ENCODE measurements around the gene DNAJC17. TPM values are rescaled to one million over a fixed set of nuclear protein-coding genes. Genes with fewer than 3 reads are reported as not detected.

DNAJC17 gene
- polyA plus RNA-seq, 3 donors = 15.7 to 31.6 (median 21.5) TPM

DNA sequence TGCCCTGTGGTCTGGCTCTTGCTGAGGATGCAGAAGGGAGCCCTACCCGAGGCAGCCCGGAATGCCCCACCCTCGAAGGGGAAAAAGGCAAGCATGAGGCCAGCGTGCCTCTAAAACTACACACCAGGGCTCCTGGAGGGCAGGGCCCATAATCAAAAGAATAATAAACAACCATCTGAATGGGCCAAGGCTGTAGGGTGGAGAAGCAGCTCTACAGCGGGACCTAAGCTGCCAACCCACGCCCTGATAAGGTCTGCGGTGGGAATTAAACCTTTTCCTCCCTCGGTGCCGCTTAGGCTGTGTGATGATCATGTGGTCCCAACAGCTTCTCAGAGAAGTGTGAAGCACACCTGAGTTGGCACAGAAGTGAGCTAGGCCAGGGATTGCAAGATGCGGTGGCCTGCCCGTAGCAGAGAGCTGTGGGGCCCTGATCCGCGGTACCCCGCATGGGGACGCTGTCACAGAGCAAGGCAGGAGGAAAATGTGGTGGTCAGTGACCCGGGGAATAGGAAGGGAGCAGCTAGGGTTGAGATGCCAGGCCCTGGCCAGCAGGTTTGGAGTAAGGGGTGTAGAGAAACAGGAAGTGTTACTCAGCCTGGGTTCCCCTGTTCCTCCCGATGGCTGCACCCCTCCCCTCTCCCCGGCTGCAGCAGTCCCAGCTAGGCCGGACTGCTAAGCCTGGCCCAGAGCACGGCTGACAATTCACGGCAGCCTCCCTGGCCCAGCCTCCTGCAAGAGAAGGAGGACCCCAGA, 38.6 kb downstream of the DNAJC17 start:
- no peaks in the 10 kb centered on the region for H3K27me3 ChIP-seq (ENCODE audit: control insufficient read depth in 2 of 2, insufficient read depth in 2 of 2, low read length in 2 of 2)
- Mint-ChIP-seq H3K9me3 (no peaks in the 10 kb centered on the region), H3K27ac (peak overlapping the region in 5 of 7 donors; percentile 31 to 86 (median 71)), H3K27me3 (ENCODE audit: low read depth in 3 of 3) (peaks cover 0 to 3% (median 2%) of the 10 kb centered on the region in 3 donors), H3K36me3 (peaks cover 35 to 54% of the 10 kb centered on the region in 2 donors), H3K4me3 (peak overlapping the region; percentile 61 to 75), H3K4me1 (peaks cover 41% of the 10 kb centered on the region)
- whole genome bisulfite sequencing (ENCODE audit: insufficient coverage) = 46% methylated on average over 18 of the region's 21 CpGs
- peaks cover 40 to 47% of the 10 kb centered on the region in 2 donors for H3K4me1 ChIP-seq (ENCODE audit: control insufficient read depth in 1 of 2, insufficient read depth in 2 of 2, low read length in 2 of 2)
- peak; percentile 57 to 73 (median 66) for DNase-seq
- no peaks in the 10 kb centered on the region for H3K9me3 ChIP-seq (replicated peaks in 1 of 2; ENCODE audit: control insufficient read depth in 1 of 2, insufficient read depth in 1 of 2, low read length in 2 of 2)
- H3K4me2 ChIP-seq (replicated peaks; ENCODE audit: extremely low read depth, low read length, poor library complexity, severe bottlenecking) = peak overlapping the region; percentile 78
- peak overlapping the region; percentile 2 to 65 (median 4) for H3K4me3 ChIP-seq (replicated peaks in 1 of 3; ENCODE audit: low read depth in 2 of 3, low read length in 3 of 3)
- H3K9ac ChIP-seq (ENCODE audit: insufficient read depth, low read length, poor library complexity, severe bottlenecking) = peak overlapping the region; percentile 39
- TF ChIP-seq, protein P1, sequence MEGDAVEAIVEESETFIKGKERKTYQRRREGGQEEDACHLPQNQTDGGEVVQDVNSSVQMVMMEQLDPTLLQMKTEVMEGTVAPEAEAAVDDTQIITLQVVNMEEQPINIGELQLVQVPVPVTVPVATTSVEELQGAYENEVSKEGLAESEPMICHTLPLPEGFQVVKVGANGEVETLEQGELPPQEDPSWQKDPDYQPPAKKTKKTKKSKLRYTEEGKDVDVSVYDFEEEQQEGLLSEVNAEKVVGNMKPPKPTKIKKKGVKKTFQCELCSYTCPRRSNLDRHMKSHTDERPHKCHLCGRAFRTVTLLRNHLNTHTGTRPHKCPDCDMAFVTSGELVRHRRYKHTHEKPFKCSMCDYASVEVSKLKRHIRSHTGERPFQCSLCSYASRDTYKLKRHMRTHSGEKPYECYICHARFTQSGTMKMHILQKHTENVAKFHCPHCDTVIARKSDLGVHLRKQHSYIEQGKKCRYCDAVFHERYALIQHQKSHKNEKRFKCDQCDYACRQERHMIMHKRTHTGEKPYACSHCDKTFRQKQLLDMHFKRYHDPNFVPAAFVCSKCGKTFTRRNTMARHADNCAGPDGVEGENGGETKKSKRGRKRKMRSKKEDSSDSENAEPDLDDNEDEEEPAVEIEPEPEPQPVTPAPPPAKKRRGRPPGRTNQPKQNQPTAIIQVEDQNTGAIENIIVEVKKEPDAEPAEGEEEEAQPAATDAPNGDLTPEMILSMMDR (IDR thresholded peaks at IDR 0.05) = no peak
- intact Hi-C loops (cut with micrococcal nuclease) = loop anchor here in 1 of 2 donors (10.0 kb wide), 1 partner anchor 74 kb away; the partner anchor contains the start of gene RAD51
- H2AFZ ChIP-seq (ENCODE audit: insufficient read depth, low read depth, low read length, poor library complexity, severe bottlenecking) = peak overlapping the region; percentile 70
- no peaks in the 10 kb centered on the region for H4K20me1 ChIP-seq (ENCODE audit: insufficient read depth, low read length)
- no peaks in the 10 kb centered on the region for H3K79me2 ChIP-seq (ENCODE audit: insufficient read depth, low read length)
- H3K36me3 ChIP-seq (replicated peaks in 1 of 2; ENCODE audit: control insufficient read depth in 1 of 2, insufficient read depth in 2 of 2, low read length in 2 of 2) = peaks cover 26 to 50% of the 10 kb centered on the region in 2 donors
- peak overlapping the region in 1 of 2 donors; percentile 61 for H3K27ac ChIP-seq (ENCODE audit: low read depth in 1 of 2, low read length in 2 of 2)

DNA sequence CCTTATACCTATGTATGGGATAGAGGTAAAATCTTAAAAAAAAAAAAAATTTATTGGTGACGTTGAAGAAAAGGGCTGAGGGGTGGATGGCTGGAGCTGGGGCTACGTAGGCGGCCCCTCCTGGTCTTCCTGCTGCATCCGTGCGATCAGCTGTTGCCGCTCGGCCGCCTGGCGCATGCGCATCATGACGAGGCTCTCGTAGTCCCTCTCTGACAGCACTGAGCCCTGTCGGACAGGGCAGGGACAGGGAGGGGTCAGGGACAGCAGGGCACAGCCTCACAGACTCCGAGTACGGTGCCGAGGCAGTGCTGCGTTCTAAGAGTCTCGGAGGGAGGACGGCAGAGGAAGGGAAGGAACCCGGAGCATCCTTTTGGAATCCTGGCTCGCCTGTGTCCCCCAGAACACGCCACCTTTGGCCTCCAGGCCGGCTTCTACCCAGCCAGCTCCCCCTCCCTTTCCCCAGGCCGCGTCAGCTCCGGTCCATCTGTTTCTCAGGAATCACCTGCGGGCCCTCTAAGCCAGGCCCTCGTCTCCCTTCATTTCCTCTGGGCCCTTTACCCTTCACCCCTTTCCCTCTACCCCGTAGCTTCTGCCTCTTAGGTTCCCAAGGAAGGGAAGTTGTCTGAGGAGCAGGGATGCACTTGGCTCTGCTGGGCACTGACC, 39.3 kb downstream of the DNAJC17 start:
- Histone ChIP-seq H3K36me3 (replicated peaks in 1 of 2; ENCODE audit: control insufficient read depth in 1 of 2, insufficient read depth in 2 of 2, low read length in 2 of 2) (peaks cover 21 to 42% of the 10 kb centered on the region in 2 donors), H3K4me2 (replicated peaks; ENCODE audit: extremely low read depth, low read length, poor library complexity, severe bottlenecking) (no peak overlapping the region), H3K4me3 (replicated peaks in 1 of 3; ENCODE audit: low read depth in 2 of 3, low read length in 3 of 3) (no peak overlapping the region), H2AFZ (ENCODE audit: insufficient read depth, low read depth, low read length, poor library complexity, severe bottlenecking) (no peak overlapping the region), H3K9me3 (replicated peaks in 1 of 2; ENCODE audit: control insufficient read depth in 1 of 2, insufficient read depth in 1 of 2, low read length in 2 of 2) (no peaks in the 10 kb centered on the region), H3K9ac (ENCODE audit: insufficient read depth, low read length, poor library complexity, severe bottlenecking) (no peak overlapping the region), H3K79me2 (ENCODE audit: insufficient read depth, low read length) (no peaks in the 10 kb centered on the region), H3K27me3 (ENCODE audit: control insufficient read depth in 2 of 2, insufficient read depth in 2 of 2, low read length in 2 of 2) (no peaks in the 10 kb centered on the region), H3K4me1 (ENCODE audit: control insufficient read depth in 1 of 2, insufficient read depth in 2 of 2, low read length in 2 of 2) (peaks cover 47 to 54% of the 10 kb centered on the region in 2 donors), H3K27ac (ENCODE audit: low read depth in 1 of 2, low read length in 2 of 2) (peak overlapping the region in 1 of 2 donors; percentile 61), H4K20me1 (ENCODE audit: insufficient read depth, low read length) (no peaks in the 10 kb centered on the region)
- peak overlapping the region in 3 of 7 donors; percentile 60 to 71 (median 63) for H3K27ac Mint-ChIP-seq
- H3K4me3 Mint-ChIP-seq = no peak overlapping the region
- intact Hi-C loops (cut with micrococcal nuclease) = loop anchor here in 1 of 2 donors (10.0 kb wide), 1 partner anchor 73 kb away; the partner anchor contains the start of gene RAD51
- peaks cover 47% of the 10 kb centered on the region for H3K4me1 Mint-ChIP-seq
- no peaks in the 10 kb centered on the region for H3K9me3 Mint-ChIP-seq
- 96% methylated on average over 20 of the region's 29 CpGs for WGBS (ENCODE audit: insufficient coverage)
- peaks cover 27 to 47% of the 10 kb centered on the region in 2 donors for H3K36me3 Mint-ChIP-seq
- TF ChIP-seq, protein P1 (IDR thresholded peaks at IDR 0.05) = no peak
- no peak for DNase-seq
- peaks cover 0 to 3% (median 2%) of the 10 kb centered on the region in 3 donors for H3K27me3 Mint-ChIP-seq (ENCODE audit: low read depth in 3 of 3)

All from CD14-positive monocyte (primary cell).